Liver (tissue), 9 donors: ENCODE data around the gene SLIT1. TPM values are rescaled to one million over a fixed set of nuclear protein-coding genes. Genes with fewer than 3 reads are reported as not detected.

Source experiments
- DNase-seq: peaks from one replicate; pipeline ENCODE4 v3.0.0-alpha.2; 2017; ENCODE audit warnings: low spot score
- H3K27ac ChIP-seq, 2 donors: one replicate each; pipeline ENCODE4 v1.7.0; 2013; ENCODE audit warnings: inconsistent platforms in 2 of 2, low read length in 2 of 2, control low read depth in 1 of 2, low read depth in 1 of 2, mild to moderate bottlenecking in 1 of 2
- H3K27me3 ChIP-seq, 4 donors: one replicate each; pipeline versions ENCODE4 v1.6.1 to v1.7.0; 2013; ENCODE audit warnings: low read length in 3 of 4, inconsistent platforms in 1 of 4, mild to moderate bottlenecking in 1 of 4, moderate library complexity in 1 of 4; ENCODE audit not compliant: control insufficient read depth in 4 of 4, insufficient read depth in 4 of 4
- H3K36me3 ChIP-seq, 4 donors: one replicate each; pipeline versions ENCODE4 v1.6.1 to v1.7.0; 2013; ENCODE audit warnings: low read length in 3 of 4, mild to moderate bottlenecking in 3 of 4, low read depth in 1 of 4, moderate library complexity in 1 of 4; ENCODE audit not compliant: control insufficient read depth in 4 of 4, insufficient read depth in 3 of 4
- H3K4me1 ChIP-seq, 4 donors: one replicate each; pipeline versions ENCODE4 v1.6.1 to v1.7.0; 2013; ENCODE audit warnings: low read length in 3 of 4, mild to moderate bottlenecking in 3 of 4, moderate library complexity in 1 of 4; ENCODE audit not compliant: control insufficient read depth in 4 of 4, insufficient read depth in 4 of 4
- H3K4me3 ChIP-seq, 3 donors: one replicate each; pipeline versions ENCODE4 v1.6.1 to v1.7.0; 2013; ENCODE audit warnings: low read length in 3 of 3, control low read depth in 1 of 3, low read depth in 1 of 3, mild to moderate bottlenecking in 1 of 3
- H3K9ac ChIP-seq, 2 donors: one replicate each; pipeline ENCODE4 v1.7.0; 2013; ENCODE audit warnings: low read length in 2 of 2, mild to moderate bottlenecking in 2 of 2, moderate library complexity in 2 of 2, control low read depth in 1 of 2, low read depth in 1 of 2
- H3K9me3 ChIP-seq, 4 donors: one replicate each; pipeline versions ENCODE4 v1.6.1 to v1.7.0; 2013; ENCODE audit warnings: low read length in 3 of 4; ENCODE audit not compliant: control insufficient read depth in 4 of 4
- ATF3 ChIP-seq: IDR thresholded peaks from 2 replicates; pipeline ENCODE4 v1.6.1; 2016; ENCODE audit warnings: antibody characterized with exemption
- CTCF ChIP-seq: fragments of 150-350 bp; IDR thresholded peaks from 2 replicates; pipeline ENCODE4 v1.5.1; 2017; ENCODE audit warnings: improper control_type of control experiment, low read depth, low read length; ENCODE audit not compliant: missing input control
- EGR1 ChIP-seq, 2 donors: IDR thresholded peaks; 2 replicates each; pipeline ENCODE4 v1.6.1; 2016 to 2018; ENCODE audit warnings: antibody characterized with exemption in 2 of 2, low read depth in 2 of 2
- FOXA1 ChIP-seq: IDR thresholded peaks from 2 replicates; pipeline ENCODE4 v1.6.1; 2016; ENCODE audit warnings: antibody characterized with exemption
- FOXA2 ChIP-seq: IDR thresholded peaks from 2 replicates; pipeline ENCODE4 v1.6.1; 2016; ENCODE audit warnings: antibody characterized with exemption
- GABPA ChIP-seq, 2 donors: IDR thresholded peaks in 1 of 2; conservative IDR thresholded peaks in 1 of 2; 2 replicates each; pipeline ENCODE4 v1.6.1; 2016; ENCODE audit warnings: antibody characterized with exemption in 2 of 2, mild to moderate bottlenecking in 1 of 2, moderate library complexity in 1 of 2
- HNF4A ChIP-seq, 2 donors: conservative IDR thresholded peaks; 2 replicates each; pipeline ENCODE4 v1.6.1; 2016; ENCODE audit warnings: antibody characterized with exemption in 2 of 2, mild to moderate bottlenecking in 2 of 2
- HNF4G ChIP-seq: IDR thresholded peaks from 2 replicates; pipeline ENCODE4 v1.6.1; 2016; ENCODE audit warnings: antibody characterized with exemption
- MAX ChIP-seq: IDR thresholded peaks from 2 replicates; pipeline ENCODE4 v1.6.1; 2016; ENCODE audit warnings: antibody characterized with exemption
- NR2F2 ChIP-seq: IDR thresholded peaks from 2 replicates; pipeline ENCODE4 v1.6.1; 2016; ENCODE audit warnings: antibody characterized with exemption
- RAD21 ChIP-seq, 2 donors: IDR thresholded peaks; 2 replicates each; pipeline ENCODE4 v1.6.1; 2016; ENCODE audit warnings: antibody characterized with exemption in 2 of 2, mild to moderate bottlenecking in 2 of 2
- RXRA ChIP-seq, 2 donors: IDR thresholded peaks; 2 replicates each; pipeline ENCODE4 v1.6.1; 2017 to 2018; ENCODE audit warnings: antibody characterized with exemption in 2 of 2, mild to moderate bottlenecking in 1 of 2
- SP1 ChIP-seq: IDR thresholded peaks from 2 replicates; pipeline ENCODE4 v1.6.1; 2018; ENCODE audit warnings: antibody characterized with exemption, mild to moderate bottlenecking
- TAF1 ChIP-seq: conservative IDR thresholded peaks from 2 replicates; pipeline ENCODE4 v1.6.1; 2016; ENCODE audit warnings: antibody characterized with exemption, mild to moderate bottlenecking
- YY1 ChIP-seq: IDR thresholded peaks from 2 replicates; pipeline ENCODE4 v1.6.1; 2016; ENCODE audit warnings: antibody characterized with exemption, mild to moderate bottlenecking
- WGBS: extraction: QIAGEN DNeasy Blood & Tissue Kit; methylation state at CpG from one replicate; pipeline ENCODE4 v1.1.7; 2013; 5-methylcytosine and 5-hydroxymethylcytosine counted together
- polyA plus RNA-seq, 2 donors: library from polyadenylated mRNA; stranded (reverse) in 1 of 2; unstranded in 1 of 2; fragments of 200-250 nt in 1 of 2; fragments of >200 nt in 1 of 2; fragmentation: Nextera tagmentation in 1 of 2; extraction: Ambion mirVana in 1 of 2; gene quantifications; one replicate each; pipeline versions ENCODE4 v1.2.1 to v1.2.3, GENCODE V29; 2013 to 2015
- total RNA-seq, 2 donors: library from RNA; depleted of rRNA; stranded (reverse); fragments of >200 nt; gene quantifications; one replicate each; pipeline ENCODE4 v1.2.3, GENCODE V29; 2014
- donor health status: healthy.
- donor health status: healthy.
- donor health status: healthy.
- donor health status: healthy.
- donor health status: healthy.

SLIT1 gene
- total and polyA plus RNA-seq, 4 donors = under 0.01 to 0.14 (median 0.06) TPM

GRCh38 chr10:97099868-97100267, 85.9 kb downstream of the SLIT1 start:
- no peaks in the 10 kb centered on the region for H3K9me3 ChIP-seq
- TF ChIP-seq HNF4A (conservative IDR thresholded peaks at IDR 0.05) = no peak
- H3K4me3 ChIP-seq = no peak overlapping the region
- H3K27ac ChIP-seq = no peak overlapping the region
- no peak overlapping the region for H3K9ac ChIP-seq
- no peaks in the 10 kb centered on the region for H3K4me1 ChIP-seq
- DNase-seq = no peak
- no peaks in the 10 kb centered on the region for H3K36me3 ChIP-seq
- H3K27me3 ChIP-seq = peaks cover 0 to 2% (median 0%) of the 10 kb centered on the region in 4 donors
- WGBS = 68% methylated on average over 5 of the region's 5 CpGs

- Histone ChIP-seq H3K9me3 (no peaks in the 10 kb centered on the region), H3K36me3 (no peaks in the 10 kb centered on the region), H3K4me1 (no peaks in the 10 kb centered on the region), H3K27me3 (peaks cover 0 to 2% (median 0%) of the 10 kb centered on the region in 4 donors), H3K27ac (no peak overlapping the region), H3K9ac (no peak overlapping the region), H3K4me3 (no peak overlapping the region)
- DNase-seq = no peak
- TF ChIP-seq FOXA1 = no peak
- no peak for TF ChIP-seq ATF3
- 75% methylated on average over 8 of the region's 8 CpGs for WGBS
Observed at GRCh38 chr10:97099089-97099488, 86.7 kb downstream of the SLIT1 start.

GRCh38 chr10:97097084-97097433, 88.7 kb downstream of the SLIT1 start:
- WGBS = 76% methylated on average over 6 of the region's 6 CpGs

More at GRCh38 chr10:97097084-97097433, 88.7 kb downstream of the SLIT1 start:
- Histone ChIP-seq H3K27me3 (peaks cover 0 to 6% (median 0%) of the 10 kb centered on the region in 4 donors), H3K4me3 (no peak overlapping the region), H3K9me3 (no peaks in the 10 kb centered on the region), H3K9ac (no peak overlapping the region), H3K36me3 (no peaks in the 10 kb centered on the region), H3K27ac (no peak overlapping the region), H3K4me1 (no peaks in the 10 kb centered on the region)
- no peak for DNase-seq
- no peak for TF ChIP-seq MAX
- no peak for TF ChIP-seq GABPA (IDR thresholded peaks at IDR 0.05 in 1 of 2, conservative IDR thresholded peaks at IDR 0.05 in 1 of 2)
- TF ChIP-seq YY1 = no peak
- no peak for TF ChIP-seq RAD21 (IDR thresholded peaks at IDR 0.05)
- no peak for TF ChIP-seq NR2F2
- TF ChIP-seq EGR1 (IDR thresholded peaks at IDR 0.05; ENCODE audit: low read depth in 2 of 2) = no peak
- TF ChIP-seq CTCF = no peak
- no peak for TF ChIP-seq FOXA2
- TF ChIP-seq ATF3 = no peak
- no peak for TF ChIP-seq HNF4G
- TF ChIP-seq HNF4A (conservative IDR thresholded peaks at IDR 0.05) = no peak
- TF ChIP-seq TAF1 = no peak
- no peak for TF ChIP-seq SP1
- no peak for TF ChIP-seq FOXA1
- no peak for TF ChIP-seq RXRA (IDR thresholded peaks at IDR 0.05)
